ENCODE results near the gene SRCAP. TPM values are rescaled to one million over a fixed set of nuclear protein-coding genes. Genes with fewer than 3 reads are reported as not detected.
A peak's percentile ranks its signal among the peaks of the same experiment; 100 is the strongest.

Gene SRCAP
- total RNA-seq, 1 experiment from 2014 or later, result 116 TPM

DNA sequence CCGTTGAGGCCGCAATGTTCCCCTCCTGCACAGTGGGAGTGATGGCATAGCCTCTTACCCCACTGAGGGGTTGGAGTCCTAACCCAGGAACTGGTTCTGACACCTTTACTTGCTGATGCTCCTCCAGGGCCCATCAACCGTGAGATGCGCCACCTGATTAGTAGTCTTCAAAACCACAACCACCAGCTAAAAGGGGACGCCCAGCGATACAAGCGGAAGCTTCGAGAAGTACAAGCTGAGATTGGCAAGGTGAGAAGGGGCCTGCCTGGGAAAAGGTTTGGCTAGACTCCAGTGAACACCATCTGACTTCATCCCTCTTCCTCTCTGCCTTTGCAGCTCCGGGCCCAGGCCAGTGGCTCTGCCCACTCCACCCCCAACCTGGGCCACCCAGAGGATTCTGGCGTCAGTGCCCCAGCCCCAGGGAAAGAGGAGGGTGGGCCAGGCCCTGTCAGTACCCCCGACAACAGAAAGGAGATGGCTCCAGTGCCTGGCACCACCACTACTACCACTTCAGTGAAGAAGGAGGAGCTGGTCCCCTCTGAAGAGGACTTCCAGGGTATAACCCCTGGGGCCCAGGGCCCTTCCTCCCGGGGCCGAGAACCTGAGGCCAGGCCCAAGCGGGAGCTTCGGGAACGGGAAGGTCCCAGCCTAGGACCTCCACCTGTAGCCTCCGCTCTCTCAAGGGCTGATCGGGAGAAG is 68.9 kb downstream of the SRCAP start:
- H4K20me1 ChIP-seq (ENCODE audit: insufficient read depth), result peaks cover 14% of the 10 kb centered on the region
- H3K9me2 ChIP-seq (ENCODE audit: insufficient read depth), result no peaks in the 10 kb centered on the region
- H3K27ac ChIP-seq, result no peak overlapping the region
- no peaks in the 10 kb centered on the region for H3K27me3 ChIP-seq (ENCODE audit: insufficient read depth, low read depth)
- ChIA-PET CTCF (interaction anchor here (0.6 kb wide), 1 partner anchor 173 kb away, joined by 3 read pairs; no protein-coding TSS in a partner anchor), POLR2A (ENCODE audit: unreplicated experiment) (no interaction called here)
- peaks cover 15% of the 10 kb centered on the region; the same call in 1 of the 2 replicates for H3F3A ChIP-seq (ENCODE audit: insufficient read depth, low read depth)
- H3K36me3 ChIP-seq (ENCODE audit: low read depth), result peaks cover 66% of the 10 kb centered on the region
- DNase-seq, result no peak
- BruUV-seq (replicated peaks), result no TSS peak
- no peak overlapping the region for H3K4me2 ChIP-seq
- H2AFZ ChIP-seq, result no peak overlapping the region
- TF ChIP-seq, protein P1, sequence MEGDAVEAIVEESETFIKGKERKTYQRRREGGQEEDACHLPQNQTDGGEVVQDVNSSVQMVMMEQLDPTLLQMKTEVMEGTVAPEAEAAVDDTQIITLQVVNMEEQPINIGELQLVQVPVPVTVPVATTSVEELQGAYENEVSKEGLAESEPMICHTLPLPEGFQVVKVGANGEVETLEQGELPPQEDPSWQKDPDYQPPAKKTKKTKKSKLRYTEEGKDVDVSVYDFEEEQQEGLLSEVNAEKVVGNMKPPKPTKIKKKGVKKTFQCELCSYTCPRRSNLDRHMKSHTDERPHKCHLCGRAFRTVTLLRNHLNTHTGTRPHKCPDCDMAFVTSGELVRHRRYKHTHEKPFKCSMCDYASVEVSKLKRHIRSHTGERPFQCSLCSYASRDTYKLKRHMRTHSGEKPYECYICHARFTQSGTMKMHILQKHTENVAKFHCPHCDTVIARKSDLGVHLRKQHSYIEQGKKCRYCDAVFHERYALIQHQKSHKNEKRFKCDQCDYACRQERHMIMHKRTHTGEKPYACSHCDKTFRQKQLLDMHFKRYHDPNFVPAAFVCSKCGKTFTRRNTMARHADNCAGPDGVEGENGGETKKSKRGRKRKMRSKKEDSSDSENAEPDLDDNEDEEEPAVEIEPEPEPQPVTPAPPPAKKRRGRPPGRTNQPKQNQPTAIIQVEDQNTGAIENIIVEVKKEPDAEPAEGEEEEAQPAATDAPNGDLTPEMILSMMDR (conservative IDR thresholded peaks at IDR 0.05), result no peak
- H3K4me3 ChIP-seq, result no peak overlapping the region
- H3K9me3 ChIP-seq (ENCODE audit: insufficient read depth, low read depth), result no peaks in the 10 kb centered on the region
- intact Hi-C loops (cut with micrococcal nuclease; ENCODE audit: unreplicated experiment), result loop anchor here (10.0 kb wide), 1 partner anchor 213 kb away; the partner anchor contains the start of gene ZNF764
- peaks cover 18% of the 10 kb centered on the region for H3K79me2 ChIP-seq (ENCODE audit: low read depth)
- peaks cover 10% of the 10 kb centered on the region for H3K4me1 ChIP-seq (replicated peaks; ENCODE audit: insufficient read depth)

- H3K9me3 ChIP-seq (ENCODE audit: insufficient read depth, low read depth), result no peaks in the 10 kb centered on the region
- BruUV-seq (replicated peaks), result TSS peak; percentile 20
Observed at GRCh38 chr16:30768583-30769181, 69.7 kb downstream of the SRCAP start.

DNA sequence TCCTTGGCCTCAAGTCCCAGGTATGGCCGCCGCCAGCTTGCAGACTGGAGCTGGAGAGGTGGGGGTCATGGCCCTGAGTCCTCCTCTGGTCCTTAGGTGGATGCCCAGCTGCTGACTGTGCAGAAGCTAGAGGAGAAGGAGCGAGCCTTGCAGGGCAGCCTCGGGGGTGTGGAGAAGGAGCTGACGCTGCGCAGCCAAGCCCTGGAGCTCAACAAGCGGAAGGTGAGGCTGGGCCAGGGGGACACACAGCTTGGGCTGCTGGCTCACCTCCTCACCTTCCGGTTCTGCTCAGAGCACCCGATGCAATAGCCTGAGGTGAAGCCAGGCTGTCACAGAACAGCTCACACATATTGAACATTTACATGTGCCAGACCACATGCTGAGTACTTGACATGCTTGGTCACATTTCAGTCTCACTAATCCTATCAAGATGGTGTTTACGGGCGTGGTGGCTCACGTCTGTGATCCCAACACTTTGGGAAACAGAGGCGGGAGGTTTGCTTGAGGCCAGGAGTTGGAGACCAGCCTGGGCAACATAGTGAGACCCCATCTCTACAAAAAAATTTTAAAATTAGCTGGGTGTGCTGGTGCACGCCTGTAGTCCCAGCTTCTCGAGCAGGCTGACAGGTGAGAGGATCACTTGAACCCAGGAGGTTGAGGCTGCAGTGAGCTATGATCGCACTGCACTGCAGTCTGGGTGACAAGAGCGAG is 70.6 kb downstream of the SRCAP start:
- Histone ChIP-seq H3F3A (ENCODE audit: insufficient read depth, low read depth) (peaks cover 26% of the 10 kb centered on the region; the same call in 1 of the 2 replicates), H3K4me3 (no peak overlapping the region), H4K20me1 (ENCODE audit: insufficient read depth) (peaks cover 6% of the 10 kb centered on the region), H3K4me1 (replicated peaks; ENCODE audit: insufficient read depth) (no peaks in the 10 kb centered on the region), H3K27ac (no peak overlapping the region), H3K36me3 (ENCODE audit: low read depth) (peaks cover 54% of the 10 kb centered on the region), H3K27me3 (ENCODE audit: insufficient read depth, low read depth) (no peaks in the 10 kb centered on the region), H3K79me2 (ENCODE audit: low read depth) (peaks cover 2% of the 10 kb centered on the region; the same call in 1 of the 2 replicates), H3K4me2 (no peak overlapping the region), H3K9me2 (ENCODE audit: insufficient read depth) (no peaks in the 10 kb centered on the region), H3K9me3 (ENCODE audit: insufficient read depth, low read depth) (no peaks in the 10 kb centered on the region), H2AFZ (no peak overlapping the region)
- ChIA-PET CTCF (no interaction called here), POLR2A (ENCODE audit: unreplicated experiment) (no interaction called here)
- DNase-seq, result no peak
- TF ChIP-seq, protein P1 (conservative IDR thresholded peaks at IDR 0.05), result no peak
- TF ChIP-seq EZH2 (IDR thresholded peaks at IDR 0.05; ENCODE audit: low read depth), result no peak
- BruUV-seq (replicated peaks), result no TSS peak
- intact Hi-C loops (cut with micrococcal nuclease; ENCODE audit: unreplicated experiment), result loop anchor here (10.0 kb wide), 1 partner anchor 215 kb away; the partner anchor contains the start of gene ZNF764

More at GRCh38 chr16:30768583-30769181, 69.7 kb downstream of the SRCAP start:
- Histone ChIP-seq H3K9me2 (ENCODE audit: insufficient read depth) (no peaks in the 10 kb centered on the region), H3K4me2 (no peak overlapping the region), H3K36me3 (ENCODE audit: low read depth) (peaks cover 61% of the 10 kb centered on the region), H3K27me3 (ENCODE audit: insufficient read depth, low read depth) (no peaks in the 10 kb centered on the region), H2AFZ (no peak overlapping the region), H3K79me2 (ENCODE audit: low read depth) (peaks cover 10% of the 10 kb centered on the region), H3F3A (ENCODE audit: insufficient read depth, low read depth) (peaks cover 19% of the 10 kb centered on the region; the same call in 1 of the 2 replicates), H3K27ac (no peak overlapping the region), H4K20me1 (ENCODE audit: insufficient read depth) (peaks cover 14% of the 10 kb centered on the region), H3K4me1 (replicated peaks; ENCODE audit: insufficient read depth) (peaks cover 2% of the 10 kb centered on the region), H3K4me3 (no peak overlapping the region)
- TF ChIP-seq, protein P1 (conservative IDR thresholded peaks at IDR 0.05), result no peak
- TF ChIP-seq EZH2 (IDR thresholded peaks at IDR 0.05; ENCODE audit: low read depth), result no peak
- DNase-seq, result no peak
- intact Hi-C loops (cut with micrococcal nuclease; ENCODE audit: unreplicated experiment), result loop anchor here (10.0 kb wide), 1 partner anchor 214 kb away; the partner anchor contains the start of gene ZNF764
- ChIA-PET POLR2A (ENCODE audit: unreplicated experiment) (no interaction called here), CTCF (no interaction called here)

All from PC-9 (cell line).